Sigmoid colon (tissue), 7 donors: ENCODE results near the gene KLHL40. TPM values are rescaled to one million over a fixed set of nuclear protein-coding genes. Genes with fewer than 3 reads are reported as not detected.

Source experiments
- DNase-seq: peaks from one replicate; pipeline ENCODE4 v3.0.0-alpha.2; 2019
- H3K27ac ChIP-seq, 4 donors: fragments of 200-600 bp; sonication (generic); one replicate each; pipeline ENCODE4 v1.5.1; 2016 to 2019; ENCODE audit warnings: mild to moderate bottlenecking in 1 of 4
- H3K27me3 ChIP-seq, 3 donors: fragments of 200-600 bp; sonication (generic); one replicate each; pipeline ENCODE4 v1.5.1; 2019; ENCODE audit warnings: mild to moderate bottlenecking in 1 of 3
- H3K36me3 ChIP-seq, 4 donors: fragments of 200-600 bp; sonication (generic); one replicate each; pipeline ENCODE4 v1.5.1; 2016 to 2019
- H3K4me1 ChIP-seq, 4 donors: fragments of 200-600 bp; sonication (generic); one replicate each; pipeline ENCODE4 v1.5.1; 2017 to 2019
- H3K4me3 ChIP-seq, 4 donors: fragments of 200-600 bp; sonication (generic); one replicate each; pipeline ENCODE4 v1.5.1; 2017 to 2019; ENCODE audit warnings: mild to moderate bottlenecking in 2 of 4, moderate library complexity in 1 of 4
- H3K9me3 ChIP-seq, 4 donors: fragments of 200-600 bp in 3 of 4; sonication (generic) in 3 of 4; one replicate each; pipeline versions ENCODE4 v1.5.1 to v1.6.1; 2013 to 2019
- EP300 ChIP-seq, 4 donors: sonication (generic); formaldehyde crosslinking; IDR thresholded peaks; one replicate each; pipeline ENCODE4 v1.6.1; 2017; ENCODE audit warnings: antibody characterized with exemption in 4 of 4
- POLR2A ChIP-seq, 2 donors: fragments of 450-650 bp; IDR thresholded peaks; one replicate each; pipeline ENCODE4 v1.6.1; 2016; ENCODE audit warnings: antibody characterized with exemption in 2 of 2, mild to moderate bottlenecking in 2 of 2, moderate library complexity in 2 of 2
- POLR2AphosphoS5 ChIP-seq, 4 donors: sonication (generic); formaldehyde crosslinking; IDR thresholded peaks; one replicate each; pipeline ENCODE4 v1.6.1; 2017; ENCODE audit warnings: antibody characterized with exemption in 4 of 4
- WGBS, 2 donors: extraction: QIAGEN DNeasy Blood & Tissue Kit; methylation state at CpG; one replicate each; pipeline ENCODE4 v1.1.7; 2013; 5-methylcytosine and 5-hydroxymethylcytosine counted together
- intact Hi-C: fragments of 100-400 bp; cut with DNase I; formaldehyde crosslinking; loops from one replicate; pipeline ENCODE4 v1.15.1; 2023
- polyA plus RNA-seq, 3 donors: library from polyadenylated mRNA; stranded (reverse); fragments of 200-250 nt; gene quantifications; one replicate each; pipeline ENCODE4 v1.2.3, GENCODE V29; 2013
- total RNA-seq, 4 donors: library from RNA; depleted of rRNA; stranded (reverse); fragments of >200 nt; gene quantifications; one replicate each; pipeline ENCODE4 v1.1.0, GENCODE V29; 2016
- TF ChIP-seq, protein P1 (sequence below), 4 experiments: fragments of 450-650 bp in 3 of 4; fragments of 200-600 bp in 1 of 4; IDR thresholded peaks; one replicate each; pipeline ENCODE4 v1.5.1; 2016 to 2019; ENCODE audit warnings: antibody characterized with exemption in 4 of 4, mild to moderate bottlenecking in 3 of 4, moderate library complexity in 2 of 4
- donor health status: healthy with polysubstance abuse.
- donor health status: Bipolar disorder and iron deficiency.
- donor health status: healthy.

The KLHL40 gene
- total and polyA plus RNA-seq, 7 donors, result under 0.01 TPM; not detected in 6

- intact Hi-C loops, result no loop called here
- TF ChIP-seq POLR2AphosphoS5 (IDR thresholded peaks at IDR 0.05) (no peak), EP300 (IDR thresholded peaks at IDR 0.05) (no peak), POLR2A (IDR thresholded peaks at IDR 0.05) (no peak)
- TF ChIP-seq, protein P1, sequence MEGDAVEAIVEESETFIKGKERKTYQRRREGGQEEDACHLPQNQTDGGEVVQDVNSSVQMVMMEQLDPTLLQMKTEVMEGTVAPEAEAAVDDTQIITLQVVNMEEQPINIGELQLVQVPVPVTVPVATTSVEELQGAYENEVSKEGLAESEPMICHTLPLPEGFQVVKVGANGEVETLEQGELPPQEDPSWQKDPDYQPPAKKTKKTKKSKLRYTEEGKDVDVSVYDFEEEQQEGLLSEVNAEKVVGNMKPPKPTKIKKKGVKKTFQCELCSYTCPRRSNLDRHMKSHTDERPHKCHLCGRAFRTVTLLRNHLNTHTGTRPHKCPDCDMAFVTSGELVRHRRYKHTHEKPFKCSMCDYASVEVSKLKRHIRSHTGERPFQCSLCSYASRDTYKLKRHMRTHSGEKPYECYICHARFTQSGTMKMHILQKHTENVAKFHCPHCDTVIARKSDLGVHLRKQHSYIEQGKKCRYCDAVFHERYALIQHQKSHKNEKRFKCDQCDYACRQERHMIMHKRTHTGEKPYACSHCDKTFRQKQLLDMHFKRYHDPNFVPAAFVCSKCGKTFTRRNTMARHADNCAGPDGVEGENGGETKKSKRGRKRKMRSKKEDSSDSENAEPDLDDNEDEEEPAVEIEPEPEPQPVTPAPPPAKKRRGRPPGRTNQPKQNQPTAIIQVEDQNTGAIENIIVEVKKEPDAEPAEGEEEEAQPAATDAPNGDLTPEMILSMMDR (IDR thresholded peaks at IDR 0.05), result no peak
Measured at GRCh38 chr3:42675909-42676308, 9.4 kb upstream of the KLHL40 start.

DNA sequence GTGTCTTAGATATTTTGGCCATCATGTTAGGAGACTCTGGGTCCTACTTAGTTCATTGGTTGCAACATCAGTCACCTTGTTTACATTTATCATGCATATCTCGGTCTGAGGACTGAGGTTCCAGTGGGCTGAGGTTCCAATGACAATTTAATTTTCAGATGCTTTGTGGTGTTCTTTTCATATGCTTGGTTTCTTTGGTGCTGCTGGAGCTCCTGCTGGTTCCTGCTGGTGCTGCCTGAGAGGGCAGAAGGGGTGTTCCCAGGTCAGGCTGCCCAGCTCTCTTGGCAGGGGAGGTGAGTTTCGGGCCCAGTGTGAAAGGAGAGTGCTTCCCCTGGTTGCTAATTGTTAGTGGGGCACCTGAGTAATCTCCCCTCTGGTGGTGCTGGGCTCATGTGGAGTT, 6.9 kb upstream of the KLHL40 start:
- intact Hi-C loops, result no loop called here
- H3K36me3 ChIP-seq, result no peaks in the 10 kb centered on the region
- DNase-seq, result peak; percentile 25
- WGBS, 2 donors, result 84% methylated on average over 2 of the region's 2 CpGs
- no peak overlapping the region for H3K4me3 ChIP-seq
- no peak for TF ChIP-seq EP300 (IDR thresholded peaks at IDR 0.05)
- TF ChIP-seq POLR2AphosphoS5 (IDR thresholded peaks at IDR 0.05), result no peak
- no peak for TF ChIP-seq POLR2A (IDR thresholded peaks at IDR 0.05)
- TF ChIP-seq, protein P1 (IDR thresholded peaks at IDR 0.05), result no peak
- H3K9me3 ChIP-seq, result no peaks in the 10 kb centered on the region
- H3K27me3 ChIP-seq, result no peaks in the 10 kb centered on the region
- no peak overlapping the region for H3K27ac ChIP-seq
- H3K4me1 ChIP-seq, result peaks cover 0 to 5% (median 2%) of the 10 kb centered on the region in 4 donors

More at GRCh38 chr3:42675909-42676308, 9.4 kb upstream of the KLHL40 start:
- DNase-seq, result no peak
- no peaks in the 10 kb centered on the region for H3K4me1 ChIP-seq
- no peaks in the 10 kb centered on the region for H3K36me3 ChIP-seq
- WGBS, 2 donors, result 87 to 88% methylated on average over 2 of the region's 2 CpGs
- H3K9me3 ChIP-seq, result no peaks in the 10 kb centered on the region
- H3K4me3 ChIP-seq, result no peak overlapping the region
- no peaks in the 10 kb centered on the region for H3K27me3 ChIP-seq
- H3K27ac ChIP-seq, result no peak overlapping the region

DNA sequence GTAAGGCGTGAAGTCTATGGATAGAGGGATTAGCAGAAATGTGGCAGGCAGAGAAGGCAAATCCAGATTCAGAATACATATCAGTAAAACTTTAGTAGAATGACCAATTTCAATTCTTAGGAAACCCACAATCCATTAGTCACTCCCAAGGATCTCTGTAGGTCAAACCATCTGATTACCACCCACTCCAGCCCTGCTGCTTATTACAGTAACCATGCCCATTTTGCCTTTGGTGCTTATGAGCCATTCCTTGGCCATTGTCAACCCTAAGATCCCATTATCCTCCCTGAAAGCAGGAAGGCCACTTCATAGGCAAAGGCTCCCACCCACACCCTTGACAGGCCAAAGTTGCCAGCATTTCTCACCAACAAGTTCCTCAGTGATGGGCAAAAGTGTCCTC, 5.1 kb upstream of the KLHL40 start:
- H3K27ac ChIP-seq, result no peak overlapping the region
- H3K4me3 ChIP-seq, result no peak overlapping the region
- TF ChIP-seq, protein P1 (IDR thresholded peaks at IDR 0.05), result no peak
- TF ChIP-seq EP300 (IDR thresholded peaks at IDR 0.05), result no peak
- no peak for TF ChIP-seq POLR2A (IDR thresholded peaks at IDR 0.05)
- no peak for TF ChIP-seq POLR2AphosphoS5 (IDR thresholded peaks at IDR 0.05)
- DNase-seq, result peak; percentile 9
- WGBS, 2 donors, result 89 to 94% methylated on average over 1 of the region's 1 CpG
- H3K27me3 ChIP-seq, result no peaks in the 10 kb centered on the region
- intact Hi-C loops, result no loop called here
- no peaks in the 10 kb centered on the region for H3K9me3 ChIP-seq
- H3K36me3 ChIP-seq, result no peaks in the 10 kb centered on the region
- H3K4me1 ChIP-seq, result peaks cover 0 to 23% (median 18%) of the 10 kb centered on the region in 4 donors

DNA sequence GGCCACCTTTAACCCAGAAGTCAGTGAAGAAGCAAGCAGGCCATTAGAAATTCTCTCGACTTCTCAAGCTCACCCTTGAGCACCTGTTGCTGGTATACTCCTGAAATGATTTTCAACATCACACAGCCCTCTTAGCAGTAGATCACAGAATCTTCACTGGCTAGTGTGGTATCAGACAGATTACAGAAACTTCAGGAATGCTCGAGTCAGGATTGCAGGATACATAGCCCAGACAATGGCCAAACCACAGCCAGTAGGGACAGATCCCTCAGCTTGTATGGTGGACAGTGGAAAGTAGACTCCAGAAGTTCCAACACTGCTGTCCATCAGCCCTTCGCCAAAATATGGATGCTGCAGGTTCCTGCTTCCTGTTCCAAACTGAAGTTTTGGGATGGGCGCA, 4.5 kb upstream of the KLHL40 start:
- intact Hi-C loops, result no loop called here
- TF ChIP-seq, protein P1 (IDR thresholded peaks at IDR 0.05), result no peak
- TF ChIP-seq POLR2AphosphoS5 (IDR thresholded peaks at IDR 0.05) (no peak), EP300 (IDR thresholded peaks at IDR 0.05) (no peak), POLR2A (IDR thresholded peaks at IDR 0.05) (no peak)
- Histone ChIP-seq H3K4me1 (peaks cover 0 to 28% (median 23%) of the 10 kb centered on the region in 4 donors), H3K4me3 (no peak overlapping the region), H3K9me3 (no peaks in the 10 kb centered on the region), H3K27ac (no peak overlapping the region), H3K36me3 (no peaks in the 10 kb centered on the region), H3K27me3 (peaks cover 0 to under 1% (median 0%) of the 10 kb centered on the region in 3 donors)
- peak; percentile 25 for DNase-seq
- 83 to 89% methylated on average over 4 of the region's 4 CpGs for WGBS, 2 donors
